ENCODE results near the gene OGFOD1. TPM values are rescaled to one million over a fixed set of nuclear protein-coding genes. Genes with fewer than 3 reads are reported as not detected.

The OGFOD1 gene
- 40.7 TPM for total RNA-seq

DNA sequence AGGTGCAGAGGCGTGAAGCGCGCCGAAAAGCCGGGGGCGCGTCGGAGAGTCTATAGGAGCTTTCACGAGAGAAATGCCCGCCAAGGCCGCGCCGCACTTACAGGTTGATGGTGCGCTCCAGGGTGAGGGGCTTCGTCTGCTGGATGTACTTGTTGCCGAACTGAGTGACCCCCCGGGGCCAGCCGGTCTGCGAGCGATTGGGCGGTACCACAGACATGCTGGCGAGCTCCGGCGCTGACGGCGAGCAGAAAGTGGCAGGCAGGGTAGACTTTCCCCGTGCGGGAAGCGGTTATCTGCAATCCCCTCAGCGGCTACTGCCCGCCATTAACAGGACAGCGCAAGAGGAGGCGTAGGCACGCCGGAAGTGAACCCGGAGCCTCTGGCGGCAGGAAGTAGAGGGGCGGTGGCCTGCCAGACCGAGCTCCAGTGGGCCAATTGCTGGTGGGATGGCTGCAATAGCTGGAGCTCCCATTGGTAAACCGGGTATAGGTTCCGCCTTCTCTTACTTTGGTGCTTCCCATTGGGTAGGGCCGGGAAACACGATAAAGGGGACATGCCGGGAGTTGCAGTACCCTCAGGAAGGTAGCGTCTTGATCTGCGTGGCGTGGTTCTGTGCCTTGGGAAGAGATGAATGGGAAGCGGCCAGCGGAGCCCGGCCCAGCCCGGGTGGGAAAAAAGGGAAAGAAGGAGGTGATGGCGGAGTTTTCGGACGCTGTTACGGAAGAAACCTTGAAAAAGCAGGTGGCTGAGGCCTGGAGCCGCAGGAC lies at the start of gene OGFOD1, which contains the start of gene NUDT21:
OGFOD1 (plus strand) TSS at position 569 of the 767 bp plus-strand sequence; CDS start at position 628, 59 bp downstream.
NUDT21 (minus strand) TSS at position 347 of the 767 bp plus-strand sequence; CDS start at position 217, 130 bp downstream.

DNA sequence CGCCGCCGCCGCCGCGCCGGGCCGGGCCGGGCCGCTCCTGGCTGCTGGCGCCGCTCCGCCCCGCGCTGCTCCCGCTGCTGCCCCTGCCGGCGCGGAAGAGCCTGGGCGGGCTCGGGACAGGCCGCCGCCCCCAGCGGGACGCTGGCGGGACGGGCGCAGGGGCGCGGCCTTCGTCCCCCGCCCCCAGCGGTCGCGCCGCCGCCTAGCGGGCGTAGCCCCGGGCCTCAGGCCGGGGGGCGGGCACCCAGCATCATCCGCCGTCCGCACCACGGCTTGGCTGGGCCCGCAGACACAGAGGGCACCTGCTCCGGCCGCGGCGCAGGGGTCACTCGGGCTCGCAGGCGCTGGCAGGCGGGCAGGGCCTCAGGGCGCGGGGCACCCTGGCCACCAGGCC lies 25.9 kb upstream of the OGFOD1 start, which contains the start of gene AMFR:
AMFR (minus strand) TSS at position 107 of the 394 bp plus-strand sequence. CDS start 218 bp downstream, outside the sequence.

DNA sequence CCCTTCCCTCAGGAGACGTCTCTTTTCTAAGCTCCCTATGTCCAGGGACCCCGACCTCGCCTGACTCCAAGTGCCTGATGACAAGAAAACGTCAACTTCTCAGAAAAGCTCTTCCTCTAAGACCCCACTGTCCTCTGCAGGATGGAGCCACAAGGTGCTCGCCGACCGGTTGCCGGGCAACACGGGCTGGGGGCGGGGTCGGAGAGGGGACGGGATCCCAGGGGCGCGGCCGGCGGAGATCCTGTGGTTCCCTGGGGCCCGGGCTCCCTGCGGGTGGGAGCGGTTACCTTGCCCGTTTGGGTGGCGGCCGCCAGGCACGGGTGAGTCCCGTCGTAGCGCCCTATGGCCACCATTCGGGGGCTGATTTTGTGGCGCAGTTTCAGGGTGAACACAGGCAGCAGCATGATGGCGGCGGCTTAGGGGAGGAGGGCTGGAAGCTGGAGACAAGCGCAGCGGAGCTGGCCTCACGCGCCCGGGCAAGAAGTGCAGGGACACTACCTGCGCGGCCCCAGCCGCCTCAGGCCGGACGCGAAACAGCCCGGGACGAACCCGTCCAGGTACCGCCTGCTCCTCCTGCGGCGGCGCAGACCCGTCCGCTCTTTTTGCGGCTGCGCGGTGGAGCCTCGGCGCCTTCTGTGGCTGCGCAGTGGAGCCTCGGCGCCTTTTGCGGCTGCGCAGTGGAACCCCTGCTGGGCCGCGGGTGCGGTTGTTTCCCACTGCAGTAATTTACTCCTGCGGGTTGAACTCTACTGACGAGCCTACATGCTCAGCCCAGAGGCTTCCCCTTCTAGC lies 68.3 kb downstream of the OGFOD1 start, which contains the start of gene BBS2:
BBS2 (minus strand) TSS at position 566 of the 792 bp plus-strand sequence; CDS start at position 404, 162 bp downstream.

Other genes starting within 250 kb of the OGFOD1 start
- 210 TPM for gene AMFR, start 26.0 kb upstream of the OGFOD1 start, total RNA-seq
- gene NUDT21, start 222 bp upstream of the OGFOD1 start, total RNA-seq: 185 TPM
- 137 TPM for gene BBS2, start 68.5 kb downstream of the OGFOD1 start, total RNA-seq
- not detected for gene MT4, start 113.5 kb downstream of the OGFOD1 start, total RNA-seq
- 5.6 TPM for gene MT3, start 138.0 kb downstream of the OGFOD1 start, total RNA-seq
- 3.8 TPM for gene MT2A, start 157.0 kb downstream of the OGFOD1 start, total RNA-seq
- gene MT1E, start 174.2 kb downstream of the OGFOD1 start, total RNA-seq: 6.6 TPM
- gene MT1M, start 181.1 kb downstream of the OGFOD1 start, total RNA-seq: 1.3 TPM
- not detected for gene MT1A, start 187.1 kb downstream of the OGFOD1 start, total RNA-seq
- gene MT1B, start 200.3 kb downstream of the OGFOD1 start, total RNA-seq: not detected
- gene MT1F, start 206.4 kb downstream of the OGFOD1 start, total RNA-seq: 3.8 TPM
- not detected for gene MT1G, start 216.5 kb downstream of the OGFOD1 start, total RNA-seq
- gene MT1H, start 218.3 kb downstream of the OGFOD1 start, total RNA-seq: not detected
- 8.1 TPM for gene MT1X, start 230.9 kb downstream of the OGFOD1 start, total RNA-seq